Measurements from ENCODE around the gene C2CD5. TPM values are rescaled to one million over a fixed set of nuclear protein-coding genes. Genes with fewer than 3 reads are reported as not detected.

C2CD5 gene
- total RNA-seq, 3 donors from 2014 or later (not counting 1 experiment from before 2014, with no cell fraction given): 31.2 to 42.8 (median 41.9) TPM

DNA sequence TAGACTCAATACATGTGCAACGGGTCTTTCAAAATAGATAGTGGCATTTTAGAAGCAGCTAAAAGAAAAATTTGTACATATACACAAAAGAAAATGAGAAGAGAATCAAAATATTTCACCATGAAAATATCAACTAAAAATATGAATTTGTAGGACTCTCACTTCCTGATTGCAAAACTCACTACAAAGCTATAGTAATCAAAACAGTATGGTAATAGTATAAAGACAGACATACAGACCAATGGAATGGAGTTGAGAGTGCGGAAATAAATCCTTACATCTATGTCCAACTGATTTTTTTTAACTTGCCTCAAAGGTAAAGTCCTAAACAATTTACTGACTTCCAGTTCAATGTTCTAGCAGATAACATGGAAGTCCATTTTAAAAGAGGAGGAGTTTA, 13.1 kb downstream of the C2CD5 start:
- Histone ChIP-seq H3K4me1 (ENCODE audit: control insufficient read depth, insufficient read depth, low read length) (no peaks in the 10 kb centered on the region), H3K27me3 (ENCODE audit: control insufficient read depth, insufficient read depth, low read length) (no peaks in the 10 kb centered on the region), H3K27ac (ENCODE audit: low read length) (no peak overlapping the region), H3K4me3 (ENCODE audit: low read length) (no peak overlapping the region), H3K9me3 (ENCODE audit: control insufficient read depth, insufficient read depth, low read length) (no peaks in the 10 kb centered on the region), H3K36me3 (ENCODE audit: control insufficient read depth, insufficient read depth, low read length) (peaks cover 45% of the 10 kb centered on the region)
- Mint-ChIP-seq H3K36me3 (no peaks in the 10 kb centered on the region), H3K4me1 (peaks cover 12 to 20% of the 10 kb centered on the region in 2 donors), H3K27ac (no peak overlapping the region), H3K4me3 (no peak overlapping the region), H3K27me3 (ENCODE audit: low read depth in 2 of 2) (no peaks in the 10 kb centered on the region), H3K9me3 (no peaks in the 10 kb centered on the region)
- DNase-seq (no peak), ATAC-seq (no peak)
- WGBS (ENCODE audit: insufficient coverage): 100% methylated on average over 2 of the region's 2 CpGs
- intact Hi-C loops (cut with micrococcal nuclease): no loop called here
- TF ChIP-seq, protein P1, sequence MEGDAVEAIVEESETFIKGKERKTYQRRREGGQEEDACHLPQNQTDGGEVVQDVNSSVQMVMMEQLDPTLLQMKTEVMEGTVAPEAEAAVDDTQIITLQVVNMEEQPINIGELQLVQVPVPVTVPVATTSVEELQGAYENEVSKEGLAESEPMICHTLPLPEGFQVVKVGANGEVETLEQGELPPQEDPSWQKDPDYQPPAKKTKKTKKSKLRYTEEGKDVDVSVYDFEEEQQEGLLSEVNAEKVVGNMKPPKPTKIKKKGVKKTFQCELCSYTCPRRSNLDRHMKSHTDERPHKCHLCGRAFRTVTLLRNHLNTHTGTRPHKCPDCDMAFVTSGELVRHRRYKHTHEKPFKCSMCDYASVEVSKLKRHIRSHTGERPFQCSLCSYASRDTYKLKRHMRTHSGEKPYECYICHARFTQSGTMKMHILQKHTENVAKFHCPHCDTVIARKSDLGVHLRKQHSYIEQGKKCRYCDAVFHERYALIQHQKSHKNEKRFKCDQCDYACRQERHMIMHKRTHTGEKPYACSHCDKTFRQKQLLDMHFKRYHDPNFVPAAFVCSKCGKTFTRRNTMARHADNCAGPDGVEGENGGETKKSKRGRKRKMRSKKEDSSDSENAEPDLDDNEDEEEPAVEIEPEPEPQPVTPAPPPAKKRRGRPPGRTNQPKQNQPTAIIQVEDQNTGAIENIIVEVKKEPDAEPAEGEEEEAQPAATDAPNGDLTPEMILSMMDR (IDR thresholded peaks at IDR 0.05): no peak

DNA sequence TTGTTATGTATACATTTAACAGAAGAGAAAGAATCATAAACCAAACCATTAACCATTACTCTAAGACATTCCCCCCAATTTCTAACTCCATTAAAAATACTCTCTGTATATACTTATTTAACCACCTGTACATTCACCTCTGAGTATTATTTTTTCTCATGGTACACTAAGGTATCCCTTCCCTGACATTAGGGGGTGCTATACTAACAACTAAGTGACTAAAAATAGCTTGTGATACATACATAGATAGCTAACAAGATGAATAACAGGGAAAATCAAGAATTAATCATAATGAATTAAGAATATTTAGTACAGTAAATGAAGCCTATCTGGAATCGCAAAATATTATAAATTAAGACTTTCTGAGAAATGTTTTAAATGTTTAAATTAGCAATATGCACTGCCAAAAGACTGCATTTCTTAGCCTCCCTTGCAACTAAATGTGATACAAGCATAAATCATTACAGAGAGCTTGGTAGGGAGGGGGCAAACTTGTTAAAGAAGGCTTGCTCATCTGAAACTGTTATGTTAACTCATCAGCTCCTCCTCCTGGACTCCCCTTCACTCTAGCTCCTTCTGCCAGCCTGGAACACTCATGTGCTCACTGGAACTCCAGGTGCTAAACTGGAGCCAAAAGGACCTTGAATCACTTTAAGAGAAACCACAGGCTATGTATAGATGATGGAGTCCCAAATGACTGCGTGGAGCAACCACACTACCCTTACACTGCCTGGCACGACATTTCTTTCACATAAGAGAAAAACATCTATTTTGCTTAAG, 14.9 kb downstream of the C2CD5 start:
- Mint-ChIP-seq H3K4me3 (no peak overlapping the region), H3K9me3 (no peaks in the 10 kb centered on the region), H3K27me3 (ENCODE audit: low read depth in 2 of 2) (no peaks in the 10 kb centered on the region), H3K27ac (no peak overlapping the region), H3K4me1 (peaks cover 12 to 15% of the 10 kb centered on the region in 2 donors), H3K36me3 (no peaks in the 10 kb centered on the region)
- H3K27me3 ChIP-seq (ENCODE audit: control insufficient read depth, insufficient read depth, low read length): no peaks in the 10 kb centered on the region
- H3K4me1 ChIP-seq (ENCODE audit: control insufficient read depth, insufficient read depth, low read length): no peaks in the 10 kb centered on the region
- DNase-seq: peak in 1 of 2 donors; percentile 66
- H3K4me3 ChIP-seq (ENCODE audit: low read length): no peak overlapping the region
- ATAC-seq: peak; percentile 74 to 78 (median 78)
- peaks cover 55% of the 10 kb centered on the region for H3K36me3 ChIP-seq (ENCODE audit: control insufficient read depth, insufficient read depth, low read length)
- intact Hi-C loops (cut with micrococcal nuclease): loop anchor here (5.0 kb wide), 1 partner anchor 103 kb away; no protein-coding TSS in a partner anchor
- no peaks in the 10 kb centered on the region for H3K9me3 ChIP-seq (ENCODE audit: control insufficient read depth, insufficient read depth, low read length)
- no peak overlapping the region for H3K27ac ChIP-seq (ENCODE audit: low read length)
- WGBS (ENCODE audit: insufficient coverage): 100% methylated on average over 1 of the region's 3 CpGs
- TF ChIP-seq, protein P1 (IDR thresholded peaks at IDR 0.05): peak; percentile 57

DNA sequence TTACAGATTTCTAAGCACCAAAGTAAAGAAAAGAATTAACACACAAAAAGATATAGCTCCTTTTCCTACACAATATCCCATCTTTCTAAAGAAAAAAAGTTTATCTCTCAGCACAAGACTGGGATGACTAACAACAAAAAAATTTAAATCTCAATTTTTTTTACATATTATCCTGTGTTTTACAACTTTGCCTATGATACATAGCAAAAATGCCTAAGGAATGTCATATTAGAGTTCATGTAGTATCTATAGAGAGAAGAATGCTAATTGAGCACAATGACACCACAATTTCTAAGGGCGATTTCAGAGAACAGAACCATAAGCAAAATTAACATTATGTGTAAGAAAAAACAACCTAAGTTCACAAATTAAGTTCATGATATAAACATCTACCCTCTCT, 16.3 kb downstream of the C2CD5 start:
- Histone ChIP-seq H3K4me1 (ENCODE audit: control insufficient read depth, insufficient read depth, low read length) (no peaks in the 10 kb centered on the region), H3K27ac (ENCODE audit: low read length) (no peak overlapping the region), H3K4me3 (ENCODE audit: low read length) (no peak overlapping the region), H3K27me3 (ENCODE audit: control insufficient read depth, insufficient read depth, low read length) (no peaks in the 10 kb centered on the region), H3K36me3 (ENCODE audit: control insufficient read depth, insufficient read depth, low read length) (peaks cover 61% of the 10 kb centered on the region), H3K9me3 (ENCODE audit: control insufficient read depth, insufficient read depth, low read length) (no peaks in the 10 kb centered on the region)
- ATAC-seq: no peak
- Mint-ChIP-seq H3K9me3 (no peaks in the 10 kb centered on the region), H3K27me3 (ENCODE audit: low read depth in 2 of 2) (no peaks in the 10 kb centered on the region), H3K4me1 (peaks cover 5 to 7% of the 10 kb centered on the region in 2 donors), H3K36me3 (no peaks in the 10 kb centered on the region), H3K4me3 (no peak overlapping the region), H3K27ac (no peak overlapping the region)
- DNase-seq: no peak
- no CpG with 5 or more reads among the region's 1 CpG for WGBS (ENCODE audit: insufficient coverage)
- intact Hi-C loops (cut with micrococcal nuclease): loop anchor here (5.0 kb wide), 1 partner anchor 104 kb away; no protein-coding TSS in a partner anchor
- TF ChIP-seq, protein P1 (IDR thresholded peaks at IDR 0.05): no peak

All from natural killer cell (primary cell).